Mammary epithelial cell (primary cell): ENCODE measurements around the gene HAX1.

Experiments
- CTCF ChIP-seq, 2 donors: IDR thresholded peaks in 1 of 2; conservative IDR thresholded peaks in 1 of 2; 2 replicates each; pipeline ENCODE4 v1.5.1; 2011 to 2012; ENCODE audit warnings: inconsistent platforms in 2 of 2, low read length in 2 of 2, mild to moderate bottlenecking in 2 of 2, control low read depth in 1 of 2, low read depth in 1 of 2; ENCODE audit not compliant: insufficient read depth in 1 of 2; ENCODE audit errors: extremely low read depth in 1 of 2
- EZH2 ChIP-seq: IDR thresholded peaks from 2 replicates; pipeline ENCODE4 v1.6.1; 2012; ENCODE audit warnings: low read length, inconsistent platforms, borderline replicate concordance

GRCh38 chr1:154240294-154240833 is 32.1 kb upstream of the HAX1 start:
- no peak for TF ChIP-seq EZH2
- no peak for TF ChIP-seq CTCF (conservative IDR thresholded peaks at IDR 0.05 in 1 of 2, IDR thresholded peaks at IDR 0.05 in 1 of 2; ENCODE audit: extremely low read depth in 1 of 2, insufficient read depth in 1 of 2, low read depth in 1 of 2, low read length in 2 of 2)
